HuH-7 (cell line): ENCODE measurements around the gene C9orf50.

Source experiments
- DNase-seq: peaks from one replicate; pipeline ENCODE4 v3.0.0; 2011; ENCODE audit warnings: low spot score

The C9orf50 gene

GRCh38 chr9:129590466-129590865 is 30.4 kb downstream of the C9orf50 start:
- no peak for DNase-seq

GRCh38 chr9:129587487-129588262 is 33.2 kb downstream of the C9orf50 start:
- DNase-seq, result no peak

GRCh38 chr9:129586685-129587084 is 34.2 kb downstream of the C9orf50 start:
- DNase-seq, result no peak

GRCh38 chr9:129586245-129586644 is 34.7 kb downstream of the C9orf50 start:
- no peak for DNase-seq

GRCh38 chr9:129585352-129585751 is 35.5 kb downstream of the C9orf50 start:
- no peak for DNase-seq

GRCh38 chr9:129584136-129584535 is 36.8 kb downstream of the C9orf50 start:
- peak; percentile 84 for DNase-seq

- DNase-seq, result no peak
These were observed 37.4 kb downstream of the C9orf50 start for GRCh38 chr9:129583308-129584038.

- no peak for DNase-seq
These were observed 38.0 kb downstream of the C9orf50 start for GRCh38 chr9:129582855-129583254.

- no peak for DNase-seq
These were observed 39.3 kb downstream of the C9orf50 start for GRCh38 chr9:129581505-129582189.

GRCh38 chr9:129580211-129580915 is 40.5 kb downstream of the C9orf50 start:
- DNase-seq, result peak; percentile 58

GRCh38 chr9:129579294-129579693 is 41.6 kb downstream of the C9orf50 start:
- DNase-seq, result no peak

- no peak for DNase-seq
These were observed 44.1 kb downstream of the C9orf50 start for GRCh38 chr9:129576546-129577543.

- DNase-seq, result no peak
These were observed 45.1 kb downstream of the C9orf50 start for GRCh38 chr9:129575818-129576217.

GRCh38 chr9:129574911-129575585 is 45.9 kb downstream of the C9orf50 start:
- no peak for DNase-seq

GRCh38 chr9:129573977-129574376 is 46.9 kb downstream of the C9orf50 start:
- DNase-seq, result no peak

GRCh38 chr9:129572517-129572916 is 48.4 kb downstream of the C9orf50 start:
- DNase-seq, result no peak

GRCh38 chr9:129572052-129572425 is 48.9 kb downstream of the C9orf50 start:
- no peak for DNase-seq

GRCh38 chr9:129571298-129572051 is 49.4 kb downstream of the C9orf50 start:
- DNase-seq, result no peak

GRCh38 chr9:129570450-129571297 is 50.2 kb downstream of the C9orf50 start:
- DNase-seq, result no peak
